HFFc6 (cell line): ENCODE measurements around the gene CD163. TPM values are rescaled to one million over a fixed set of nuclear protein-coding genes. Genes with fewer than 3 reads are reported as not detected.
A peak's percentile ranks its signal among the peaks of the same experiment; 100 is the strongest.
"Not testable (repeated sequence)": the region's sequence is repeated elsewhere in the genome, so short reads cannot be mapped to it uniquely, and the experiment has no call there.

Source experiments
- DNase-seq: peaks from one replicate; pipeline ENCODE4 v3.0.0-alpha.2; 2018
- H3K27ac Mint-ChIP-seq: 2 replicates; pipeline ENCODE4 v1.8.0; 2020; ENCODE audit warnings: mild to moderate bottlenecking, mixed read lengths
- H3K27me3 Mint-ChIP-seq: 2 replicates; pipeline ENCODE4 v1.8.0; 2021; ENCODE audit warnings: mild to moderate bottlenecking, moderate library complexity, mixed read lengths; ENCODE audit not compliant: insufficient read depth
- H3K36me3 Mint-ChIP-seq: 2 replicates; pipeline ENCODE4 v1.8.0; 2021; ENCODE audit warnings: low read depth, mixed read lengths
- H3K4me1 Mint-ChIP-seq: 2 replicates; pipeline ENCODE4 v1.8.0; 2020; ENCODE audit warnings: low read depth, mixed read lengths
- H3K4me3 Mint-ChIP-seq: 2 replicates; pipeline ENCODE4 v1.8.0; 2020; ENCODE audit warnings: mild to moderate bottlenecking, moderate library complexity, mixed read lengths
- H3K9me3 Mint-ChIP-seq: 2 replicates; pipeline ENCODE4 v1.8.0; 2020; ENCODE audit warnings: mild to moderate bottlenecking, mixed read lengths
- long read RNA-seq: library from polyadenylated mRNA; unstranded; transcript quantifications from one replicate; pipeline ENCODE4 v2.0.0, GENCODE V29; 2019
- total RNA-seq, 6 experiments: library from RNA; stranded (reverse); fragmentation: NEBNext Ultra II Directional; extraction: Animal tissue kit (Norgen Biotek cat#: 25700); gene quantifications; 2 replicates in 1 of 6; 3 replicates in 5 of 6; pipeline ENCODE4 v1.2.3, GENCODE V29; 2021
- TF ChIP-seq, protein P1 (sequence below): fragments of 200-600 bp; sonication (generic); IDR thresholded peaks from 2 replicates; pipeline ENCODE4 v1.5.0; 2021; ENCODE audit warnings: antibody characterized with exemption, mild to moderate bottlenecking

The CD163 gene
- total RNA-seq, result under 1 TPM in 1 of 6 experiments, not detected in 5; 0.07 TPM
- long read RNA-seq, result 0 reads

DNA sequence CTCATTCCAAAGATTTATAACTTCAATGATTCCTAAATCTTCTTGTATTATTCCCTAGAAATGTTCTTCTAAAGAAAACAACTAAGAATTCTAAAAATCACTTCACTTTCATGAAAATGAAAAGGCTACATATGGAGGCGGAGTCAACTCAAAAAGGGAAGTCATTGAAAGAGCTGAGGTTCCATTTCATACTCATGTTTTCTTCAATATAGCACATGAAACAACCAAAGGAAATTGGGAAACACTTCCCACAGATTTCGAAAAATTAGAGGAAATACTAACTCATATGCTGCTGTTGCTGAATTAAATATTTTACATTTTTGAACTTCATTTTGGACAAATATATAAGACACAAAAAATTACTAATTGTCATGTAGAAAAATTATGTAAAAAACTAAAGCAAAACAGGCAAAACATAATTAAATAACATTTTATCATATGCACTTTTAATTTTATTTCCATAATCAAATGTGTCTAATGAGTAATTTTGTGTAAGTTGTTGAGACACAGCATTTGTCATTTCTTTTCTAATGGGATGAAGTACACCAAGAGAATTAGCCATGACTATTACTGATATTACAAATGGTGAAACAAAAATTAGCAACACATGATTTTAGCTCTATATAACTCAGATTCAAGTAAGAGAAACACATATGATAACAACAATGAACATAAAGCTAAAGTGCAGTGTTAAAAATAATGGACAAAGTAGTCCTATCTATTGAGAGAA is at the start of gene CD163:
Gene CD163, minus strand, starts transcription at position 92 of the 730 bp plus-strand sequence. Its CDS starts 87 bp downstream, at position 5.
- Mint-ChIP-seq H3K27me3 (peaks cover 7% of the 10 kb centered on the region; the same call in 1 of the 2 replicates), H3K9me3 (no peaks in the 10 kb centered on the region; the same call in 1 of the 2 replicates), H3K4me3 (no peak within 1 kb of the TSS), H3K36me3 (no peaks in the 10 kb centered on the region; the same call in 1 of the 2 replicates), H3K27ac (no peak within 1 kb of the TSS), H3K4me1 (peaks cover 25% of the 10 kb centered on the region)
- TF ChIP-seq, protein P1, sequence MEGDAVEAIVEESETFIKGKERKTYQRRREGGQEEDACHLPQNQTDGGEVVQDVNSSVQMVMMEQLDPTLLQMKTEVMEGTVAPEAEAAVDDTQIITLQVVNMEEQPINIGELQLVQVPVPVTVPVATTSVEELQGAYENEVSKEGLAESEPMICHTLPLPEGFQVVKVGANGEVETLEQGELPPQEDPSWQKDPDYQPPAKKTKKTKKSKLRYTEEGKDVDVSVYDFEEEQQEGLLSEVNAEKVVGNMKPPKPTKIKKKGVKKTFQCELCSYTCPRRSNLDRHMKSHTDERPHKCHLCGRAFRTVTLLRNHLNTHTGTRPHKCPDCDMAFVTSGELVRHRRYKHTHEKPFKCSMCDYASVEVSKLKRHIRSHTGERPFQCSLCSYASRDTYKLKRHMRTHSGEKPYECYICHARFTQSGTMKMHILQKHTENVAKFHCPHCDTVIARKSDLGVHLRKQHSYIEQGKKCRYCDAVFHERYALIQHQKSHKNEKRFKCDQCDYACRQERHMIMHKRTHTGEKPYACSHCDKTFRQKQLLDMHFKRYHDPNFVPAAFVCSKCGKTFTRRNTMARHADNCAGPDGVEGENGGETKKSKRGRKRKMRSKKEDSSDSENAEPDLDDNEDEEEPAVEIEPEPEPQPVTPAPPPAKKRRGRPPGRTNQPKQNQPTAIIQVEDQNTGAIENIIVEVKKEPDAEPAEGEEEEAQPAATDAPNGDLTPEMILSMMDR, result no peak
- no peak for DNase-seq

DNA sequence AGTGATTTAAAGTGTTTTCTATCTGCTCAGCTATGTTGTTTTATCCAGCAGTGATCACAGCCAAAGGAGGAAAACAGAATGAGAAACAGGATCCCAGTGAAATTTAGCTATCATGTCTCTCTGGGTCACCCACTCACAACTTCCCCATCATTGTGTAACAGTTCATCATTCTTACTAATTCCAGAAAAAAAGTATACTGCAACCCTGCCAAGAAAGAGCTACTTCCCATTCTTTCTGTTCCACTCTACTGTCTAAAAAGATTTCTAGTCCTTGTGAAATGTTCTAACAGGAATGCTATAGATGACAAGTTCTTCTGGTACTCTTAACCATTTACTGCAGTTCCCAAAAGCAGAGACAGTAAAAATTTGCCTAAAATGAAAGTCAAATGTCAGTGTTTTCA is 39.2 kb upstream of the CD163 start:
- no peaks in the 10 kb centered on the region for H3K9me3 Mint-ChIP-seq
- DNase-seq, result peak; percentile 26
- TF ChIP-seq, protein P1, result no peak
- no peak overlapping the region for H3K4me3 Mint-ChIP-seq
- no peaks in the 10 kb centered on the region for H3K36me3 Mint-ChIP-seq
- H3K27me3 Mint-ChIP-seq, result peaks cover 14% of the 10 kb centered on the region
- H3K4me1 Mint-ChIP-seq, result peaks cover 13% of the 10 kb centered on the region
- no peak overlapping the region for H3K27ac Mint-ChIP-seq

DNA sequence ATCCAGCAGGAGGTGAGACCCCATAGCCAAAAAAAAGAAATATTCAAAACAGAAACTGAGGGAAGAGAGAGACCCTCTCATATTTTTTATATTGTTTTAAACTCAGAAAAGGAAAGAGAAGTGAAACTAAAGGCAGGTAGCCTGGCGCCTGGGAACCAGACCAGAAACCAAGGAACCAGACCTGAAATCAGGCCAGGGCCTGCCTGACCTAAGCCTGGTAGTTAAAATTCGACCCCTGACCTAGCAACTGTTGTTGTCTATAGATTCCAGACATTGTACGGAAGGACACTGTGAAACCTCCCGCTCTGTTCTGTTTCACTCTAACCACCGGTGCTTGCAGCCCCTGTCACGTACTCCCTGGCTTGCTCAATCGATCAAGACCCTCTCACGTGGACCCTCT is 38.5 kb upstream of the CD163 start:
- TF ChIP-seq, protein P1, result no peak
- no peaks in the 10 kb centered on the region for H3K9me3 Mint-ChIP-seq
- no peak overlapping the region for H3K27ac Mint-ChIP-seq
- H3K4me1 Mint-ChIP-seq, result peaks cover 13% of the 10 kb centered on the region
- no peak for DNase-seq
- no peaks in the 10 kb centered on the region for H3K36me3 Mint-ChIP-seq
- peak overlapping the region; percentile 6; the same call in 1 of the 2 replicates for H3K4me3 Mint-ChIP-seq
- peaks cover 12% of the 10 kb centered on the region for H3K27me3 Mint-ChIP-seq

DNA sequence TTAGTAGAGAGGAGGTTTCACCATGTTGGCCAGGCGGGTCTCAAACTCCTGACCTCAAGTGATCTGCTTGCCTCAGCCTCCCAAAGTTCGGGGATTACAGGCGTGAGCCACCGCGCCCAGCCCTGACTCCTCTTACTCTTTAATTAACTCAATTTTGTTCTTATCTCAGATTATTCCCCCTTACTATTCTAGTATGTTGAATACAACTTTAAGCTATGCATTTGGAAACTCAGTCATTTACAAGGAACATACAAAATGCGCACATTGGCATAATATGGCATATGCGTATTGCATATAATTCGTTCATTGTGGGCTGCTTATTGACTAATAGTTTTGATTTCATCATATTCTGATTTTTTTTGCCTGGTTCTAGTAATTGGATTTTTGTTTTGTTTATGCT is 10.8 kb upstream of the CD163 start:
- peaks cover 3% of the 10 kb centered on the region; the same call in 1 of the 2 replicates for H3K27me3 Mint-ChIP-seq
- H3K4me3 Mint-ChIP-seq, result no peak overlapping the region
- no peak overlapping the region for H3K27ac Mint-ChIP-seq
- H3K4me1 Mint-ChIP-seq, result peaks cover 19% of the 10 kb centered on the region
- DNase-seq, result no peak
- TF ChIP-seq, protein P1, result no peak
- H3K36me3 Mint-ChIP-seq, result no peaks in the 10 kb centered on the region
- H3K9me3 Mint-ChIP-seq, result no peaks in the 10 kb centered on the region

DNA sequence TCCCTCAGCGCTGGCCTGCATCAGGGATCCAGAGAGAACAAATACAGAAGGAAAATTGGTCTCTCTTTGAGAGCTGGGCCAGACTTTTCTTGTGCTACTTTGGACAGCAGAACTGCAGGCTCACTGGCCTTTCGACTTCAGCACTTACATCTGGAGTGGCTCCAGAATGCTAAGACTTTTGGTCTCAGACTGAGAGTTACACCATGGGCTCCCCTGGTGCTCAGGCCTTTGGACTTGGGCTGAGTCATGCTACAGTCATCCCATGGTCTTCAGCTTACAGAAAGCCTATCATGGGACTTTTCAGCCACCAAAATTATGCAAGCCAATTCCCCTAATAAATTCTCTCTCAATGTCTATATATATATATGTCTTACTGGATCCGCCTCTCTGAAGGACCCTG is 9.0 kb upstream of the CD163 start:
- no peaks in the 10 kb centered on the region for H3K9me3 Mint-ChIP-seq
- H3K4me3 Mint-ChIP-seq, result no peak overlapping the region
- H3K36me3 Mint-ChIP-seq, result no peaks in the 10 kb centered on the region
- TF ChIP-seq, protein P1, result no peak
- peaks cover 19% of the 10 kb centered on the region for H3K4me1 Mint-ChIP-seq
- DNase-seq, result peak; percentile 94
- H3K27me3 Mint-ChIP-seq, result peaks cover 5% of the 10 kb centered on the region; the same call in 1 of the 2 replicates
- H3K27ac Mint-ChIP-seq, result no peak overlapping the region

DNA sequence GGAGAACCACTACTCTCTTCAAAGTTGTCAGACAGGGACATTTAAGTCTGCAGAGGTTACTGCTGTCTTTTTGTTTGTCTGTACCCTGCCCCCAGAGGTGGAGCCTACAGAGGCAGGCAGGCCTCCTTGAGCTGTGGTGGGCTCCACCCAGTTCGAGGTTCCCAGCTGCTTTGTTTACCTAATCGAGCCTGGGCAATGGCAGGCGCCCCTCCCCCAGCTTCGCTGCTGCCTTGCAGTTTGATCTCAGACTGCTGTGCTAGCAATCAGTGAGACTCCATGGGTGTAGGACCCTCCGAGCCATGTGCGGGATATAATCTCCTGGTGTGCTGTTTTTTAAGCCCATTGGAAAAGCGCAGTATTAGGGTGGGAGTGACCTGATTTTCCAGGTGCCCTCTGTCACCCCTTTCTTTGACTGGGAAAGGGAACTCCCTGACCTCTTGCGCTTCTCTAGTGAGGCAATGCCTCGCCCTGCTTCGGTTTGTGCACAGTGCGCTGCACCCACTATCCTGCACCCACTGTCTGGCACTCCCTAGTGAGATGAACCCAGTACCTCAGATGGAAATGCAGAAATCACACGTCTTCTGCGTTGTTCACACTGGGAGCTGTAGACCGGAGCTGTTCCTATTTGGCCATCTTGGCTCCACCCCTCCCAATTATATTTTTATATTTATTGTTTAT is 6.4 kb upstream of the CD163 start:
- H3K27ac Mint-ChIP-seq, H3K4me3 Mint-ChIP-seq, H3K9me3 Mint-ChIP-seq, DNase-seq, H3K27me3 Mint-ChIP-seq, H3K36me3 Mint-ChIP-seq: not testable (repeated sequence)
- H3K4me1 Mint-ChIP-seq, result peaks cover 19% of the 10 kb centered on the region
